Stomach (tissue), 4 donors: ENCODE measurements around the gene NPAS3.

Experiments
- POLR2AphosphoS5 ChIP-seq, 3 donors: sonication (generic); formaldehyde crosslinking; IDR thresholded peaks; one replicate each; pipeline ENCODE4 v1.6.1; 2016; ENCODE audit warnings: antibody characterized with exemption in 3 of 3
- TF ChIP-seq, protein P1 (sequence below), 7 experiments: fragments of 450-650 bp in 4 of 7; fragments of 200-600 bp in 3 of 7; sonication (generic) in 3 of 7; IDR thresholded peaks; one replicate each; pipeline ENCODE4 v1.5.1; 2016 to 2019; ENCODE audit warnings: antibody characterized with exemption in 7 of 7, control low read depth in 2 of 7, mild to moderate bottlenecking in 1 of 7

GRCh38 chr14:32940066-32940651, 1.5 kb downstream of the NPAS3 start:
- no peak for TF ChIP-seq POLR2AphosphoS5 (IDR thresholded peaks at IDR 0.05)
- TF ChIP-seq, protein P1, sequence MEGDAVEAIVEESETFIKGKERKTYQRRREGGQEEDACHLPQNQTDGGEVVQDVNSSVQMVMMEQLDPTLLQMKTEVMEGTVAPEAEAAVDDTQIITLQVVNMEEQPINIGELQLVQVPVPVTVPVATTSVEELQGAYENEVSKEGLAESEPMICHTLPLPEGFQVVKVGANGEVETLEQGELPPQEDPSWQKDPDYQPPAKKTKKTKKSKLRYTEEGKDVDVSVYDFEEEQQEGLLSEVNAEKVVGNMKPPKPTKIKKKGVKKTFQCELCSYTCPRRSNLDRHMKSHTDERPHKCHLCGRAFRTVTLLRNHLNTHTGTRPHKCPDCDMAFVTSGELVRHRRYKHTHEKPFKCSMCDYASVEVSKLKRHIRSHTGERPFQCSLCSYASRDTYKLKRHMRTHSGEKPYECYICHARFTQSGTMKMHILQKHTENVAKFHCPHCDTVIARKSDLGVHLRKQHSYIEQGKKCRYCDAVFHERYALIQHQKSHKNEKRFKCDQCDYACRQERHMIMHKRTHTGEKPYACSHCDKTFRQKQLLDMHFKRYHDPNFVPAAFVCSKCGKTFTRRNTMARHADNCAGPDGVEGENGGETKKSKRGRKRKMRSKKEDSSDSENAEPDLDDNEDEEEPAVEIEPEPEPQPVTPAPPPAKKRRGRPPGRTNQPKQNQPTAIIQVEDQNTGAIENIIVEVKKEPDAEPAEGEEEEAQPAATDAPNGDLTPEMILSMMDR (IDR thresholded peaks at IDR 0.05) = no peak
